Measurements from ENCODE around the gene LSAMP.

Gene LSAMP

GRCh38 chr3:116444115-116444747, 1.1 kb downstream of the LSAMP start:
- H3K27me3 Mint-ChIP-seq = peaks cover 21% of the 10 kb centered on the region
- H3K36me3 Mint-ChIP-seq (ENCODE audit: low read depth) = no peaks in the 10 kb centered on the region
- peaks cover 4% of the 10 kb centered on the region for H3K9me3 Mint-ChIP-seq
- no peak overlapping the region for H3K27ac Mint-ChIP-seq
- H3K4me3 Mint-ChIP-seq = no peak overlapping the region
- no peaks in the 10 kb centered on the region for H3K4me1 Mint-ChIP-seq (ENCODE audit: low read depth)
- no peak for DNase-seq

GRCh38 chr3:116443191-116443661, 2.1 kb downstream of the LSAMP start:
- no peaks in the 10 kb centered on the region for H3K4me1 Mint-ChIP-seq (ENCODE audit: low read depth)
- no peak for DNase-seq
- H3K4me3 Mint-ChIP-seq = no peak overlapping the region
- no peaks in the 10 kb centered on the region for H3K36me3 Mint-ChIP-seq (ENCODE audit: low read depth)
- H3K27ac Mint-ChIP-seq = no peak overlapping the region
- H3K27me3 Mint-ChIP-seq = peaks cover 21% of the 10 kb centered on the region
- H3K9me3 Mint-ChIP-seq = peaks cover 4% of the 10 kb centered on the region

- no peak for DNase-seq
- Mint-ChIP-seq H3K27ac (no peak overlapping the region), H3K4me3 (no peak overlapping the region), H3K9me3 (peaks cover 2% of the 10 kb centered on the region), H3K36me3 (ENCODE audit: low read depth) (no peaks in the 10 kb centered on the region), H3K4me1 (ENCODE audit: low read depth) (no peaks in the 10 kb centered on the region), H3K27me3 (peaks cover 21% of the 10 kb centered on the region)
These were observed 2.8 kb downstream of the LSAMP start for GRCh38 chr3:116442331-116443021.

- Mint-ChIP-seq H3K27ac (no peak overlapping the region), H3K4me1 (ENCODE audit: low read depth) (no peaks in the 10 kb centered on the region), H3K36me3 (ENCODE audit: low read depth) (no peaks in the 10 kb centered on the region), H3K4me3 (no peak overlapping the region), H3K27me3 (peaks cover 21% of the 10 kb centered on the region), H3K9me3 (no peaks in the 10 kb centered on the region)
- no peak for DNase-seq
These were observed 3.6 kb downstream of the LSAMP start for GRCh38 chr3:116441652-116442051.

- peaks cover 3% of the 10 kb centered on the region for H3K9me3 Mint-ChIP-seq
- H3K27me3 Mint-ChIP-seq = peaks cover 15% of the 10 kb centered on the region
- no peak for DNase-seq
- H3K36me3 Mint-ChIP-seq (ENCODE audit: low read depth) = no peaks in the 10 kb centered on the region
- no peak overlapping the region for H3K27ac Mint-ChIP-seq
- H3K4me1 Mint-ChIP-seq (ENCODE audit: low read depth) = no peaks in the 10 kb centered on the region
- H3K4me3 Mint-ChIP-seq = no peak overlapping the region
These were observed 5.1 kb downstream of the LSAMP start for GRCh38 chr3:116440196-116440595.

GRCh38 chr3:116433552-116433951, 11.7 kb downstream of the LSAMP start:
- H3K4me1 Mint-ChIP-seq (ENCODE audit: low read depth) = no peaks in the 10 kb centered on the region
- no peaks in the 10 kb centered on the region for H3K27me3 Mint-ChIP-seq
- H3K4me3 Mint-ChIP-seq = no peak overlapping the region
- H3K36me3 Mint-ChIP-seq (ENCODE audit: low read depth) = no peaks in the 10 kb centered on the region
- H3K9me3 Mint-ChIP-seq = peaks cover 9% of the 10 kb centered on the region
- H3K27ac Mint-ChIP-seq = no peak overlapping the region
- no peak for DNase-seq

- H3K9me3 Mint-ChIP-seq = peaks cover 9% of the 10 kb centered on the region
- no peaks in the 10 kb centered on the region for H3K4me1 Mint-ChIP-seq (ENCODE audit: low read depth)
- DNase-seq = no peak
- no peaks in the 10 kb centered on the region for H3K27me3 Mint-ChIP-seq
- H3K27ac Mint-ChIP-seq = no peak overlapping the region
- H3K36me3 Mint-ChIP-seq (ENCODE audit: low read depth) = no peaks in the 10 kb centered on the region
- H3K4me3 Mint-ChIP-seq = no peak overlapping the region
These were observed 12.5 kb downstream of the LSAMP start for GRCh38 chr3:116432795-116433194.

GRCh38 chr3:116429479-116430269, 15.6 kb downstream of the LSAMP start:
- no peaks in the 10 kb centered on the region for H3K36me3 Mint-ChIP-seq (ENCODE audit: low read depth)
- peaks cover 7% of the 10 kb centered on the region for H3K9me3 Mint-ChIP-seq
- H3K27me3 Mint-ChIP-seq = no peaks in the 10 kb centered on the region
- H3K27ac Mint-ChIP-seq = no peak overlapping the region
- H3K4me1 Mint-ChIP-seq (ENCODE audit: low read depth) = no peaks in the 10 kb centered on the region
- no peak overlapping the region for H3K4me3 Mint-ChIP-seq
- DNase-seq = no peak

GRCh38 chr3:116426036-116426435, 19.3 kb downstream of the LSAMP start:
- no peak for DNase-seq
- Mint-ChIP-seq H3K4me1 (ENCODE audit: low read depth) (no peaks in the 10 kb centered on the region), H3K27ac (no peak overlapping the region), H3K9me3 (peaks cover 9% of the 10 kb centered on the region), H3K36me3 (ENCODE audit: low read depth) (no peaks in the 10 kb centered on the region), H3K27me3 (no peaks in the 10 kb centered on the region), H3K4me3 (no peak overlapping the region)

GRCh38 chr3:116425126-116425525, 20.2 kb downstream of the LSAMP start:
- Mint-ChIP-seq H3K27ac (no peak overlapping the region), H3K36me3 (ENCODE audit: low read depth) (no peaks in the 10 kb centered on the region), H3K4me1 (ENCODE audit: low read depth) (no peaks in the 10 kb centered on the region), H3K27me3 (no peaks in the 10 kb centered on the region), H3K4me3 (no peak overlapping the region), H3K9me3 (peaks cover 9% of the 10 kb centered on the region)
- no peak for DNase-seq

GRCh38 chr3:116423945-116424344, 21.3 kb downstream of the LSAMP start:
- Mint-ChIP-seq H3K27me3 (no peaks in the 10 kb centered on the region), H3K9me3 (peaks cover 6% of the 10 kb centered on the region), H3K4me3 (no peak overlapping the region), H3K36me3 (ENCODE audit: low read depth) (no peaks in the 10 kb centered on the region), H3K4me1 (ENCODE audit: low read depth) (no peaks in the 10 kb centered on the region), H3K27ac (no peak overlapping the region)
- DNase-seq = no peak

GRCh38 chr3:116423374-116423773, 21.9 kb downstream of the LSAMP start:
- Mint-ChIP-seq H3K36me3 (ENCODE audit: low read depth) (no peaks in the 10 kb centered on the region), H3K9me3 (peaks cover 6% of the 10 kb centered on the region), H3K27ac (no peak overlapping the region), H3K4me3 (no peak overlapping the region), H3K4me1 (ENCODE audit: low read depth) (no peaks in the 10 kb centered on the region), H3K27me3 (no peaks in the 10 kb centered on the region)
- no peak for DNase-seq

- no peaks in the 10 kb centered on the region for H3K27me3 Mint-ChIP-seq
- H3K9me3 Mint-ChIP-seq = no peaks in the 10 kb centered on the region
- no peaks in the 10 kb centered on the region for H3K36me3 Mint-ChIP-seq (ENCODE audit: low read depth)
- H3K4me3 Mint-ChIP-seq = no peak overlapping the region
- no peaks in the 10 kb centered on the region for H3K4me1 Mint-ChIP-seq (ENCODE audit: low read depth)
- no peak for DNase-seq
- H3K27ac Mint-ChIP-seq = no peak overlapping the region
These were observed 28.1 kb downstream of the LSAMP start for GRCh38 chr3:116417151-116417550.

- no peak overlapping the region for H3K27ac Mint-ChIP-seq
- H3K36me3 Mint-ChIP-seq (ENCODE audit: low read depth) = no peaks in the 10 kb centered on the region
- peaks cover 4% of the 10 kb centered on the region for H3K9me3 Mint-ChIP-seq
- H3K27me3 Mint-ChIP-seq = no peaks in the 10 kb centered on the region
- H3K4me1 Mint-ChIP-seq (ENCODE audit: low read depth) = no peaks in the 10 kb centered on the region
- no peak for DNase-seq
- H3K4me3 Mint-ChIP-seq = no peak overlapping the region
These were observed 32.0 kb downstream of the LSAMP start for GRCh38 chr3:116413319-116413718.

GRCh38 chr3:116408473-116408872, 36.8 kb downstream of the LSAMP start:
- Mint-ChIP-seq H3K27ac (no peak overlapping the region), H3K4me3 (no peak overlapping the region), H3K9me3 (peaks cover 4% of the 10 kb centered on the region), H3K4me1 (ENCODE audit: low read depth) (no peaks in the 10 kb centered on the region), H3K27me3 (no peaks in the 10 kb centered on the region), H3K36me3 (ENCODE audit: low read depth) (no peaks in the 10 kb centered on the region)
- DNase-seq = no peak

Data from activated T-cell treated with anti-CD3 and anti-CD28 coated beads, Interleukin-2, amount 50 U/mL, for 24 hours (primary cell).